ENCODE measurements around the gene VPS13D. TPM values are rescaled to one million over a fixed set of nuclear protein-coding genes. Genes with fewer than 3 reads are reported as not detected.

The VPS13D gene
- total RNA-seq, 1 experiment from 2014 or later: 30.7 TPM

- CTCF ChIA-PET: interaction anchor here (0.7 kb wide), 1 partner anchor 212 kb away, joined by 3 read pairs; the partner anchor contains the start of gene MIIP
- peak overlapping the region; percentile 63 for H2AFZ ChIP-seq (ENCODE audit: low read length)
- peak overlapping the region; percentile 91 for H3K9ac ChIP-seq (ENCODE audit: low read length)
- peaks cover 18% of the 10 kb centered on the region for H3K4me1 ChIP-seq (ENCODE audit: insufficient read depth, low read length)
- H3K4me3 ChIP-seq (ENCODE audit: low read length): peak overlapping the region; percentile 100
- H3K9me2 ChIP-seq (replicated peaks; ENCODE audit: low read length): no peaks in the 10 kb centered on the region
- H3K4me2 ChIP-seq (ENCODE audit: low read length): peak overlapping the region; percentile 98
- DNase-seq (peak; percentile 28), ATAC-seq (peak; percentile 18)
- H3K27ac ChIP-seq (ENCODE audit: low read length): peak overlapping the region; percentile 15; the same call in 1 of the 2 replicates
- intact Hi-C loops (cut with micrococcal nuclease): no loop called here
- no peaks in the 10 kb centered on the region for H4K20me1 ChIP-seq (ENCODE audit: low read length)
- H3K9me3 ChIP-seq (ENCODE audit: low read length): no peaks in the 10 kb centered on the region
- BruUV-seq (replicated peaks): TSS peak; percentile 36
- no peaks in the 10 kb centered on the region for H3K27me3 ChIP-seq (ENCODE audit: low read length)
- H3K79me2 ChIP-seq (ENCODE audit: low read length): peaks cover 46% of the 10 kb centered on the region
- no peak for TF ChIP-seq CTCF (conservative IDR thresholded peaks at IDR 0.05; ENCODE audit: low read depth, low read length)
- TF ChIP-seq EZH2phosphoT487 (IDR thresholded peaks at IDR 0.05; ENCODE audit: borderline replicate concordance, low read length): no peak
- TF ChIP-seq EZH2 (IDR thresholded peaks at IDR 0.05; ENCODE audit: low read length, unreplicated experiment): no peak
- H3F3A ChIP-seq (ENCODE audit: low read length, unreplicated experiment): peaks cover 5% of the 10 kb centered on the region
- H3K36me3 ChIP-seq (ENCODE audit: low read depth, low read length): peaks cover 6% of the 10 kb centered on the region; the same call in 1 of the 2 replicates
- POLR2A ChIA-PET (ENCODE audit: unreplicated experiment): no interaction called here
Measured at GRCh38 chr1:12231276-12231595, 1.4 kb downstream of the VPS13D start.

- peaks cover 5% of the 10 kb centered on the region for H3F3A ChIP-seq (ENCODE audit: low read length, unreplicated experiment)
- ChIA-PET CTCF (no interaction called here), POLR2A (ENCODE audit: unreplicated experiment) (no interaction called here)
- ATAC-seq (peak; percentile 42), DNase-seq (peak; percentile 78)
- no peak overlapping the region for H2AFZ ChIP-seq (ENCODE audit: low read length)
- no peak overlapping the region; the same call in 1 of the 2 replicates for H3K27ac ChIP-seq (ENCODE audit: low read length)
- intact Hi-C loops (cut with micrococcal nuclease): no loop called here
- H3K27me3 ChIP-seq (ENCODE audit: low read length): no peaks in the 10 kb centered on the region
- H3K4me1 ChIP-seq (ENCODE audit: insufficient read depth, low read length): peaks cover 18% of the 10 kb centered on the region
- H3K36me3 ChIP-seq (ENCODE audit: low read depth, low read length): peaks cover 6% of the 10 kb centered on the region; the same call in 1 of the 2 replicates
- no TSS peak for BruUV-seq (replicated peaks)
- no peak overlapping the region for H3K9ac ChIP-seq (ENCODE audit: low read length)
- no peaks in the 10 kb centered on the region for H3K9me2 ChIP-seq (replicated peaks; ENCODE audit: low read length)
- peak overlapping the region; percentile 98; the same call in 1 of the 2 replicates for H3K4me2 ChIP-seq (ENCODE audit: low read length)
- TF ChIP-seq EZH2 (IDR thresholded peaks at IDR 0.05; ENCODE audit: low read length, unreplicated experiment): no peak
- TF ChIP-seq CTCF (conservative IDR thresholded peaks at IDR 0.05; ENCODE audit: low read depth, low read length): no peak
- no peaks in the 10 kb centered on the region for H4K20me1 ChIP-seq (ENCODE audit: low read length)
- peaks cover 46% of the 10 kb centered on the region for H3K79me2 ChIP-seq (ENCODE audit: low read length)
- H3K4me3 ChIP-seq (ENCODE audit: low read length): no peak overlapping the region
- no peaks in the 10 kb centered on the region for H3K9me3 ChIP-seq (ENCODE audit: low read length)
Measured at GRCh38 chr1:12232221-12232620, 2.4 kb downstream of the VPS13D start.

- no peak for ATAC-seq
- H3K27me3 ChIP-seq (ENCODE audit: low read length): no peaks in the 10 kb centered on the region
Measured at GRCh38 chr1:12244078-12244477, 14.2 kb downstream of the VPS13D start.

More at GRCh38 chr1:12244078-12244477, 14.2 kb downstream of the VPS13D start:
- Histone ChIP-seq H3K27ac (ENCODE audit: low read length) (no peak overlapping the region), H3K4me2 (ENCODE audit: low read length) (no peak overlapping the region), H3K36me3 (ENCODE audit: low read depth, low read length) (peaks cover 36% of the 10 kb centered on the region), H3K4me1 (ENCODE audit: insufficient read depth, low read length) (peaks cover 34% of the 10 kb centered on the region), H3K9me3 (ENCODE audit: low read length) (no peaks in the 10 kb centered on the region), H3K9me2 (replicated peaks; ENCODE audit: low read length) (no peaks in the 10 kb centered on the region), H4K20me1 (ENCODE audit: low read length) (no peaks in the 10 kb centered on the region), H3K79me2 (ENCODE audit: low read length) (no peaks in the 10 kb centered on the region), H3K9ac (ENCODE audit: low read length) (no peak overlapping the region), H3K4me3 (ENCODE audit: low read length) (no peak overlapping the region), H3F3A (ENCODE audit: low read length, unreplicated experiment) (no peaks in the 10 kb centered on the region), H2AFZ (ENCODE audit: low read length) (no peak overlapping the region)
- DNase-seq: peak; percentile 37
- POLR2A ChIA-PET (ENCODE audit: unreplicated experiment): no interaction called here
- intact Hi-C loops (cut with micrococcal nuclease): no loop called here
- TF ChIP-seq CTCF (conservative IDR thresholded peaks at IDR 0.05; ENCODE audit: low read depth, low read length): peak; percentile 56
- no peak for TF ChIP-seq EZH2phosphoT487 (IDR thresholded peaks at IDR 0.05; ENCODE audit: borderline replicate concordance, low read length)
- no TSS peak for BruUV-seq (replicated peaks)
- CTCF ChIA-PET: interaction anchor here (0.6 kb wide), 1 partner anchor 102 kb away, joined by 4 read pairs; no protein-coding TSS in a partner anchor

All from PC-3 (cell line).